Hepatocyte (in vitro differentiated cells): ENCODE results near the gene HEXA.

Experiments
- EZH2 ChIP-seq: fragments of 200-600 bp; sonication (generic); IDR thresholded peaks from 2 replicates; pipeline ENCODE4 v1.6.1; 2016; ENCODE audit warnings: antibody characterized with exemption, mild to moderate bottlenecking, borderline replicate concordance
- EZH2phosphoT487 ChIP-seq: fragments of 200-600 bp; sonication (generic); IDR thresholded peaks from one replicate; pipeline ENCODE4 v1.6.1; 2018; ENCODE audit warnings: antibody characterized with exemption, mild to moderate bottlenecking, low read depth, moderate library complexity; ENCODE audit not compliant: unreplicated experiment, severe bottlenecking
- TF ChIP-seq, protein P1 (sequence below): fragments of 200-600 bp; sonication (generic); IDR thresholded peaks from 2 replicates; pipeline ENCODE4 v1.5.1; 2016; ENCODE audit warnings: antibody characterized with exemption, mild to moderate bottlenecking; ENCODE audit not compliant: poor library complexity

DNA sequence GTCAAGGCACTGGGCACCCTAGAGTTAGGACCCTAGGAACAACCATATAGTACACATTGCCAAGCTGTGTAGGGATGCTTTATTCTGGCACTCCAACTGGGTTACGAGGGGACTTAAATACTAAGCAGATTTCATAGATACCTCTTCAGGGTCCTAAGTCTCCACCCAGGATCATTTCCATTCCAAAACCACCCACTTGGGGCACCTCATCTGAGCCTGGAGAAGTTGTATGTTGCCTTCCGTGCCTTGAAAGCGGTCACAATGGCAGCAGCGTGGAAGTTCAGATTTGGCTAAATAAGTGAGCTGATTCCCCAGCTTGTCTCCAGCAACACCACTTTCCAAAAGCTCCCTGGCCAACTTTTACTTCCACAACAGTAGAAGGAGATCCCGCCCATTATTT, 26.9 kb upstream of the HEXA start:
- TF ChIP-seq, protein P1, sequence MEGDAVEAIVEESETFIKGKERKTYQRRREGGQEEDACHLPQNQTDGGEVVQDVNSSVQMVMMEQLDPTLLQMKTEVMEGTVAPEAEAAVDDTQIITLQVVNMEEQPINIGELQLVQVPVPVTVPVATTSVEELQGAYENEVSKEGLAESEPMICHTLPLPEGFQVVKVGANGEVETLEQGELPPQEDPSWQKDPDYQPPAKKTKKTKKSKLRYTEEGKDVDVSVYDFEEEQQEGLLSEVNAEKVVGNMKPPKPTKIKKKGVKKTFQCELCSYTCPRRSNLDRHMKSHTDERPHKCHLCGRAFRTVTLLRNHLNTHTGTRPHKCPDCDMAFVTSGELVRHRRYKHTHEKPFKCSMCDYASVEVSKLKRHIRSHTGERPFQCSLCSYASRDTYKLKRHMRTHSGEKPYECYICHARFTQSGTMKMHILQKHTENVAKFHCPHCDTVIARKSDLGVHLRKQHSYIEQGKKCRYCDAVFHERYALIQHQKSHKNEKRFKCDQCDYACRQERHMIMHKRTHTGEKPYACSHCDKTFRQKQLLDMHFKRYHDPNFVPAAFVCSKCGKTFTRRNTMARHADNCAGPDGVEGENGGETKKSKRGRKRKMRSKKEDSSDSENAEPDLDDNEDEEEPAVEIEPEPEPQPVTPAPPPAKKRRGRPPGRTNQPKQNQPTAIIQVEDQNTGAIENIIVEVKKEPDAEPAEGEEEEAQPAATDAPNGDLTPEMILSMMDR: no peak
- TF ChIP-seq EZH2: no peak
- TF ChIP-seq EZH2phosphoT487: no peak
